Measurements from ENCODE around the gene DMRTB1. TPM values are rescaled to one million over a fixed set of nuclear protein-coding genes. Genes with fewer than 3 reads are reported as not detected.

The DMRTB1 gene
- total and polyA plus RNA-seq, 3 donors from 2014 or later, result 44.5 to 107 (median 51.8) TPM

- Histone ChIP-seq H3K4me3 (no peak overlapping the region), H3K27ac (no peak overlapping the region), H3K27me3 (no peaks in the 10 kb centered on the region), H3K36me3 (ENCODE audit: low read depth, missing control alignments) (no peaks in the 10 kb centered on the region), H3K9me3 (no peaks in the 10 kb centered on the region), H3K4me1 (no peaks in the 10 kb centered on the region)
- TF ChIP-seq CTCF (IDR thresholded peaks at IDR 0.05), result no peak
- no peak for TF ChIP-seq POLR2A (IDR thresholded peaks at IDR 0.05)
- intact Hi-C loops (cut with DNase I; ENCODE audit: low total_unique reads), result no loop called here
- WGBS, 2 donors, result 97 to 100% methylated on average over 1 of the region's 1 CpG
- DNase-seq, result no peak
Observed at GRCh38 chr1:53421208-53421607, 38.0 kb upstream of the DMRTB1 start.

- H3K27me3 ChIP-seq, result no peaks in the 10 kb centered on the region
- TF ChIP-seq POLR2A (IDR thresholded peaks at IDR 0.05), result no peak
- TF ChIP-seq CTCF (IDR thresholded peaks at IDR 0.05), result no peak
- H3K4me3 ChIP-seq, result no peak overlapping the region
- H3K4me1 ChIP-seq, result no peaks in the 10 kb centered on the region
- DNase-seq, result no peak
- H3K9me3 ChIP-seq, result no peaks in the 10 kb centered on the region
- intact Hi-C loops (cut with DNase I; ENCODE audit: low total_unique reads), result no loop called here
- WGBS, 2 donors, result 67 to 73% methylated on average over 5 of the region's 5 CpGs
- H3K36me3 ChIP-seq (ENCODE audit: low read depth, missing control alignments), result no peaks in the 10 kb centered on the region
- H3K27ac ChIP-seq, result no peak overlapping the region
Observed at GRCh38 chr1:53430261-53430660, 28.9 kb upstream of the DMRTB1 start.

DNA sequence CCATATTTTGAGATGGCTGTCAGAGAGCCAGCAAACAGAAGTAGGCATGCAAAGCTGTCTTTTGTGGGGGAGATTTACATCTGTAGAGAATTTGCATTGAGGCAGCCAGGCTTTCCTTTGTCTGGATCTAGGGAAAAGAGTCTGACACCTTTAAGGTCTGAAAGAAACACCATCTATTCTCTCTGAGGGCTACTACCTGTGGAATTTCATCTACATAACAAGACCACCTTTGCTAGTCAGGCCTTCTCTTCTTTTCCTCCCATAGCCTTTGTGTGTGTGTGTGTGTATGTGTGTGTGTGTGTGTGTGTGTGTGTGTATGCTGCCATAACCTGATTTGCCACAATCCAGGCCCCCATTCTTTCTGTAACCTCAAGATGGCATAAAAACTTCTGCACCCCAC lies 28.4 kb upstream of the DMRTB1 start:
- DNase-seq, result no peak
- no peaks in the 10 kb centered on the region for H3K4me1 ChIP-seq
- intact Hi-C loops (cut with DNase I; ENCODE audit: low total_unique reads), result no loop called here
- H3K27ac ChIP-seq, result no peak overlapping the region
- H3K9me3 ChIP-seq, result no peaks in the 10 kb centered on the region
- no peaks in the 10 kb centered on the region for H3K36me3 ChIP-seq (ENCODE audit: low read depth, missing control alignments)
- H3K27me3 ChIP-seq, result no peaks in the 10 kb centered on the region
- H3K4me3 ChIP-seq, result no peak overlapping the region
- TF ChIP-seq POLR2A (IDR thresholded peaks at IDR 0.05) (no peak), CTCF (IDR thresholded peaks at IDR 0.05) (no peak)

DNA sequence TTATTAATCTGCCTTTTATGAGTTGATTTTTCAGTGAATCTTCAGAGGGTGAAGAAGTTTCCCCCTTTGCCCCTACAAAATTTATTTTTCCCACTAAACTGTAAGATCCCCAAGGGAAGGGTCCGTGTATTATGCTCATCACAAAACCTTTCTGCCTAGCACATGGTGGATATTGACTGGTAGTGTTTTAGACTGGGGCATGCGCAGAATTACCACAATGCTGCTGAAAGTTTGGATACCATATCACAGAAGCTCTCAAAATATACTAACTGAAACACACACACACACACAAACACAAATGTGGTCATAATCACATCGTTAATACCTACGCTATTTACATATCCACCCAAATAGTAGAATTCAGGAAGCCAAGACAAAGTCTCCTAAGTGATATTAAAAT lies 28.0 kb upstream of the DMRTB1 start:
- TF ChIP-seq POLR2A (IDR thresholded peaks at IDR 0.05) (no peak), CTCF (IDR thresholded peaks at IDR 0.05) (no peak)
- DNase-seq, result no peak
- 88 to 89% methylated on average over 4 of the region's 4 CpGs for WGBS, 2 donors
- H3K4me1 ChIP-seq, result no peaks in the 10 kb centered on the region
- intact Hi-C loops (cut with DNase I; ENCODE audit: low total_unique reads), result no loop called here
- H3K27ac ChIP-seq, result no peak overlapping the region
- H3K27me3 ChIP-seq, result no peaks in the 10 kb centered on the region
- no peaks in the 10 kb centered on the region for H3K36me3 ChIP-seq (ENCODE audit: low read depth, missing control alignments)
- no peaks in the 10 kb centered on the region for H3K9me3 ChIP-seq
- H3K4me3 ChIP-seq, result no peak overlapping the region

- intact Hi-C loops (cut with DNase I; ENCODE audit: low total_unique reads), result no loop called here
- no peaks in the 10 kb centered on the region for H3K9me3 ChIP-seq
- TF ChIP-seq CTCF (IDR thresholded peaks at IDR 0.05) (no peak), POLR2A (IDR thresholded peaks at IDR 0.05) (no peak)
- 50 to 58% methylated on average over 5 of the region's 5 CpGs for WGBS, 2 donors
- no peaks in the 10 kb centered on the region for H3K36me3 ChIP-seq (ENCODE audit: low read depth, missing control alignments)
- no peak for DNase-seq
- no peak overlapping the region for H3K4me3 ChIP-seq
- H3K27me3 ChIP-seq, result no peaks in the 10 kb centered on the region
- no peak overlapping the region for H3K27ac ChIP-seq
- no peaks in the 10 kb centered on the region for H3K4me1 ChIP-seq
Observed at GRCh38 chr1:53431805-53432565, 27.2 kb upstream of the DMRTB1 start.

Measured in testis (tissue), 3 donors.